Measurements from ENCODE around the gene REC114. TPM values are rescaled to one million over a fixed set of nuclear protein-coding genes. Genes with fewer than 3 reads are reported as not detected.

Gene REC114, protein sequence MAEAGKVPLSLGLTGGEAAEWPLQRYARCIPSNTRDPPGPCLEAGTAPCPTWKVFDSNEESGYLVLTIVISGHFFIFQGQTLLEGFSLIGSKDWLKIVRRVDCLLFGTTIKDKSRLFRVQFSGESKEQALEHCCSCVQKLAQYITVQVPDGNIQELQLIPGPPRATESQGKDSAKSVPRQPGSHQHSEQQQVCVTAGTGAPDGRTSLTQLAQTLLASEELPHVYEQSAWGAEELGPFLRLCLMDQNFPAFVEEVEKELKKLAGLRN
- total RNA-seq (2022; extraction: Qiagen RNA extraction), result 0.17 TPM in 1 of 5 replicates, not detected in the others

DNA sequence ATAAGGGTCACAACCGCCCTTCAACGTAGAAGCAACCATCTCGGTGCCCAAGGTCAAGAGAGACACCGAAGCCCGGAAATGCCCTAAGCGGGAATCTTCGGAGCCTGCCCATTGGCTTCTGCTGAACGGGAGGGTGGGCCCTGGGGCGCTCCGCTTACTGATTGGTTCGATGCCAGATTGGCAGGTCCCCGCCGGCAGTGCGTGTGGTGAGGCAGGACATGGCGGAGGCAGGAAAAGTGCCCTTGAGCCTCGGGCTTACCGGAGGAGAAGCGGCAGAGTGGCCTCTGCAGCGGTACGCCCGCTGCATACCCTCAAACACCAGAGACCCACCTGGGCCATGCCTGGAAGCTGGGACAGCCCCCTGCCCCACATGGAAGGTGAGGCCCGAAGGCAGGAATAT is at the start of gene REC114:
Gene REC114, plus strand, starts transcription at position 197 of the 400 bp plus-strand sequence. Its CDS starts 22 bp downstream, at position 219.

Other genes with a start within 250 kb of the REC114 start
- gene HCN4, start 74.2 kb upstream of the REC114 start, total RNA-seq (2022; extraction: Qiagen RNA extraction), result 0.22 to 0.35 TPM (median 0.32 TPM) in 5 replicates
- gene NPTN, start 190.2 kb downstream of the REC114 start, total RNA-seq (2022; extraction: Qiagen RNA extraction), result 179 to 210 TPM (median 203 TPM) in 5 replicates
- gene CD276, start 241.2 kb downstream of the REC114 start, total RNA-seq (2022; extraction: Qiagen RNA extraction), result 66.4 to 88.8 TPM (median 81.7 TPM) in 5 replicates

Data from A549 treated with CORT108297 at 1 μM for 4 hours (cell line).